Lung (tissue), 12 donors: ENCODE results near the gene CAST. TPM values are rescaled to one million over a fixed set of nuclear protein-coding genes. Genes with fewer than 3 reads are reported as not detected.
A peak's percentile ranks its signal among the peaks of the same experiment; 100 is the strongest.

Experiments used
- ATAC-seq: fragments of 200-7000 bp; cut with Tn5 transposase; one replicate; pipeline ENCODE4 v1.9.1; 2020; ENCODE audit warnings: moderate number of reproducible peaks; ENCODE audit not compliant: insufficient read depth, low FRiP score
- DNase-seq, 3 donors: peaks; one replicate each; pipeline ENCODE4 v3.0.0-alpha.2; 2013 to 2017
- H3K27ac ChIP-seq, 2 donors: one replicate each; pipeline ENCODE4 v1.5.1; 2013; ENCODE audit warnings: mild to moderate bottlenecking in 2 of 2, moderate library complexity in 2 of 2, control low read depth in 1 of 2, inconsistent platforms in 1 of 2, low read depth in 1 of 2, low read length in 1 of 2
- H3K27me3 ChIP-seq, 3 donors: one replicate each; pipeline ENCODE4 v1.5.1; 2013; ENCODE audit warnings: low read length in 2 of 3; ENCODE audit not compliant: control insufficient read depth in 3 of 3, insufficient read depth in 3 of 3
- H3K36me3 ChIP-seq, 4 donors: one replicate each; pipeline ENCODE4 v1.5.1; 2013; ENCODE audit warnings: low read length in 4 of 4, mild to moderate bottlenecking in 1 of 4, moderate library complexity in 1 of 4; ENCODE audit not compliant: control insufficient read depth in 4 of 4, insufficient read depth in 4 of 4
- H3K4me1 ChIP-seq, 5 donors: one replicate each; pipeline ENCODE4 v1.5.1; 2013; ENCODE audit warnings: low read length in 5 of 5, mild to moderate bottlenecking in 2 of 5, moderate library complexity in 1 of 5; ENCODE audit not compliant: control insufficient read depth in 5 of 5, insufficient read depth in 5 of 5
- H3K4me3 ChIP-seq: one replicate; pipeline ENCODE4 v1.5.1; 2013; ENCODE audit warnings: mild to moderate bottlenecking, control low read depth, moderate library complexity
- H3K9ac ChIP-seq, 2 donors: one replicate each; pipeline ENCODE4 v1.5.1; 2013; ENCODE audit warnings: low read length in 2 of 2, control low read depth in 1 of 2; ENCODE audit not compliant: insufficient read depth in 1 of 2
- H3K9me3 ChIP-seq, 4 donors: one replicate each; pipeline ENCODE4 v1.5.1; 2013; ENCODE audit warnings: low read length in 3 of 4, mild to moderate bottlenecking in 1 of 4, moderate library complexity in 1 of 4; ENCODE audit not compliant: control insufficient read depth in 4 of 4, insufficient read depth in 3 of 4
- WGBS, 2 donors: extraction: QIAGEN DNeasy Blood & Tissue Kit; methylation state at CpG; one replicate each; pipeline ENCODE4 v1.1.7; 2013; 5-methylcytosine and 5-hydroxymethylcytosine counted together
- polyA plus RNA-seq, 2 donors: library from polyadenylated mRNA; stranded (reverse); fragments of 200-250 nt; gene quantifications; one replicate each; pipeline ENCODE4 v1.2.1, GENCODE V29; 2013
- total RNA-seq, 2 donors: library from RNA; depleted of rRNA in 1 of 2; stranded (reverse); fragments of >200 nt in 1 of 2; gene quantifications; one replicate each; pipeline ENCODE4 v1.2.1, GENCODE V29; 2014 to 2021
- TF ChIP-seq, protein P1 (sequence below): IDR thresholded peaks from 2 replicates; pipeline ENCODE4 v1.5.1; 2012; ENCODE audit warnings: mild to moderate bottlenecking; ENCODE audit errors: control extremely low read depth, extremely low read depth
- donor health status: control.
- donor health status: control.
- donor health status: Bipolar disorder and iron deficiency.
- donor health status: healthy.
- donor health status: DM: yes; HTN: yes; CAD: no.

Gene CAST
- total and polyA plus RNA-seq, 4 donors, result 84.8 to 279 (median 184) TPM

DNA sequence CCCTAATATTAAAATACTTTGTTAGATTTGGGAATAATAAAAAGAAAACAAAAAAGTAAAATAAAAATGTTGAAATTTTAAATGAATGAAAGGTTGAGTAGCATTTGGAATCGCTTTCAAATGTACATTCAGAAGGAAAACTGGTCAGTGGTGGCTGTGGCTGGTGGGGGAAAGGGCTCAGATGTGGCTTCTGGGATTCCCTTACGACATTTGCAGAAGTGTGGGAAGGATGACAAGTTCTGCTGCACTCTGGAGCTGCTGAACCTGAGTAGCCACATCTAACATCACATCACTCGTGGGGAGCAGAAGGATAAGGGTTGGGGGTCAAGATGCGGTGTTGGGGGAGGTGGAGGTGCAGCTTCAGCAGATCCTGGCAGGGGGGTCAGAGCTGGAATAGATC lies 25.6 kb upstream of the CAST start:
- H3K27me3 ChIP-seq, result no peaks in the 10 kb centered on the region
- H3K4me3 ChIP-seq, result no peak overlapping the region
- peaks cover 0 to 10% (median 4%) of the 10 kb centered on the region in 5 donors for H3K4me1 ChIP-seq
- no peaks in the 10 kb centered on the region for H3K9me3 ChIP-seq
- 88 to 89% methylated on average over 4 of the region's 4 CpGs for WGBS, 2 donors
- H3K36me3 ChIP-seq, result no peaks in the 10 kb centered on the region
- H3K27ac ChIP-seq, result no peak overlapping the region
- ATAC-seq (no peak), DNase-seq (no peak)
- H3K9ac ChIP-seq, result no peak overlapping the region
- TF ChIP-seq, protein P1, sequence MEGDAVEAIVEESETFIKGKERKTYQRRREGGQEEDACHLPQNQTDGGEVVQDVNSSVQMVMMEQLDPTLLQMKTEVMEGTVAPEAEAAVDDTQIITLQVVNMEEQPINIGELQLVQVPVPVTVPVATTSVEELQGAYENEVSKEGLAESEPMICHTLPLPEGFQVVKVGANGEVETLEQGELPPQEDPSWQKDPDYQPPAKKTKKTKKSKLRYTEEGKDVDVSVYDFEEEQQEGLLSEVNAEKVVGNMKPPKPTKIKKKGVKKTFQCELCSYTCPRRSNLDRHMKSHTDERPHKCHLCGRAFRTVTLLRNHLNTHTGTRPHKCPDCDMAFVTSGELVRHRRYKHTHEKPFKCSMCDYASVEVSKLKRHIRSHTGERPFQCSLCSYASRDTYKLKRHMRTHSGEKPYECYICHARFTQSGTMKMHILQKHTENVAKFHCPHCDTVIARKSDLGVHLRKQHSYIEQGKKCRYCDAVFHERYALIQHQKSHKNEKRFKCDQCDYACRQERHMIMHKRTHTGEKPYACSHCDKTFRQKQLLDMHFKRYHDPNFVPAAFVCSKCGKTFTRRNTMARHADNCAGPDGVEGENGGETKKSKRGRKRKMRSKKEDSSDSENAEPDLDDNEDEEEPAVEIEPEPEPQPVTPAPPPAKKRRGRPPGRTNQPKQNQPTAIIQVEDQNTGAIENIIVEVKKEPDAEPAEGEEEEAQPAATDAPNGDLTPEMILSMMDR, result no peak

DNA sequence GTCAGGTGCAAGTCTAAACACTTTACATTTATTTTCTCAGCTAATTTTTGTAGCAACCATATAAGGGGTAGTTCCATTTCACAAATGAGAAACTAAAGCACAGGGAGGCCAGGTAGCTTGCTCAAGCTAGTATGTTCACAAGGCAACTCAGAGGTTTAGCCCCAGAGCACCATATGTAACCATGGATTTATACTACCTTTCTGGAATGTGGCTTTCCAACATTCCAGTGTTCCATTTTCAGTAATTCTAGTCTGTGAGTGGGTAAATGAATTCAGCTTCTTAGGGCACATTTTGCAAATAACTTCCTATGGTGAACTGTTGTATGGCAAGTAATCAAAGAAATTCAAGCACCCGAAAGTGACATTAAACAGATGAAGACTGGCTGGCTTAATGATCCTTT lies 25.0 kb upstream of the CAST start:
- peak in 2 of 3 donors; percentile 45 to 75 for DNase-seq
- Histone ChIP-seq H3K9ac (no peak overlapping the region), H3K9me3 (no peaks in the 10 kb centered on the region), H3K36me3 (no peaks in the 10 kb centered on the region), H3K4me1 (peaks cover 0 to 15% (median 10%) of the 10 kb centered on the region in 5 donors), H3K27ac (no peak overlapping the region), H3K4me3 (no peak overlapping the region), H3K27me3 (no peaks in the 10 kb centered on the region)
- 67 to 89% methylated on average over 1 of the region's 1 CpG for WGBS, 2 donors
- no peak for ATAC-seq
- TF ChIP-seq, protein P1, result no peak

DNA sequence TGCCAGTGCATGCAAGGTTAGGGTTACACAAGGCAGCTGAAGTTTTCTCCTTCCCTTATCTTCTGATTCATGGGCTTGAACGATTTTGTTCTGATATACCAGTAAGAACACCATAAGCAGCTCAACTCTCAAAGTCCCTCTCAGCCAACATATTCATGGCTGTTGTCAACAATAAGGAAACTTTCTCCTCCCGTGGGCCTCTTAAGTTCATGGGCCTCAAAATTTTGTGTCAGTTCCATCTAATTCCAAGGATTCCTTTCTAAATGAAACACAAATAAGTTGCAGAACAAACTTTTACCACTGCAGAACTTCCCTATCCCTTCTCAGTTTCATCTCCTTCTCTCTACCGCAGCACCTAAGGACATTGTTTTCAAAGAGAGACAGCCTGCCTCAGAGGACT lies 23.6 kb upstream of the CAST start:
- DNase-seq (no peak), ATAC-seq (no peak)
- TF ChIP-seq, protein P1, result no peak
- Histone ChIP-seq H3K36me3 (no peaks in the 10 kb centered on the region), H3K27ac (no peak overlapping the region), H3K9ac (no peak overlapping the region), H3K4me1 (peaks cover 0 to 17% (median 10%) of the 10 kb centered on the region in 5 donors), H3K4me3 (no peak overlapping the region), H3K9me3 (no peaks in the 10 kb centered on the region), H3K27me3 (no peaks in the 10 kb centered on the region)
- 64 to 79% methylated on average over 3 of the region's 3 CpGs for WGBS, 2 donors

DNA sequence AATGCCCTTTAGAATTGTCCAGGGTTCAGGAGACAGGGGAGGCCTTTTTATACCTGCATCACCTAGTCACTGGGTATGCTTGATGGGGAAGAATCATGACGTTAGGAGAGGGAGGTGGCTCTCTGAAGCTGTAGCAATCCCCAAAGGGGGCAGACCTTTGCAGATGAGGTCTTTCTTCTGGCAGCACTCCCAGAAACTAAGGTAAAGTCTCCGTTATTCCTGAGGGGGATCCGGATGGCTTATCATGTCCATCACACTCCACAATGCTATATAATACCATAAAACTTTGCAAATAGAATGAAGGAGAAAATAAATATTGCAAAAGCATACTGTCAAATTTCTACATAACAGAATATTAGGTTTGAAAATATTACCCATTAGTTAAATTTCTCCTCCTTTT lies 21.5 kb upstream of the CAST start:
- H3K4me3 ChIP-seq, result no peak overlapping the region
- H3K4me1 ChIP-seq, result peaks cover 0 to 17% (median 10%) of the 10 kb centered on the region in 5 donors
- no peaks in the 10 kb centered on the region for H3K36me3 ChIP-seq
- ATAC-seq (no peak), DNase-seq (no peak)
- TF ChIP-seq, protein P1, result no peak
- no peaks in the 10 kb centered on the region for H3K9me3 ChIP-seq
- H3K9ac ChIP-seq, result no peak overlapping the region
- no peak overlapping the region for H3K27ac ChIP-seq
- WGBS, 2 donors, result 52 to 65% methylated on average over 3 of the region's 3 CpGs
- H3K27me3 ChIP-seq, result no peaks in the 10 kb centered on the region
